Right lobe of liver (tissue), 4 donors: ENCODE measurements around the gene FAM228B.

ENCODE experiments used
- CTCF ChIP-seq, 4 donors: fragments of 200-600 bp in 3 of 4; fragments of 450-650 bp in 1 of 4; IDR thresholded peaks; one replicate each; pipeline versions ENCODE4 v1.5.1 to v1.8.0; 2016 to 2022; ENCODE audit warnings: antibody characterized with exemption in 4 of 4, mild to moderate bottlenecking in 2 of 4
- POLR2A ChIP-seq: fragments of 450-650 bp; IDR thresholded peaks from one replicate; pipeline ENCODE4 v1.6.1; 2017; ENCODE audit warnings: antibody characterized with exemption, mild to moderate bottlenecking
- donor health status: DM: no; HTN: no; CAD: no.
- donor health status: DM: no; HTN: no; CAD: no.
- donor health status: DM: no; HTN: yes; CAD: no.

DNA sequence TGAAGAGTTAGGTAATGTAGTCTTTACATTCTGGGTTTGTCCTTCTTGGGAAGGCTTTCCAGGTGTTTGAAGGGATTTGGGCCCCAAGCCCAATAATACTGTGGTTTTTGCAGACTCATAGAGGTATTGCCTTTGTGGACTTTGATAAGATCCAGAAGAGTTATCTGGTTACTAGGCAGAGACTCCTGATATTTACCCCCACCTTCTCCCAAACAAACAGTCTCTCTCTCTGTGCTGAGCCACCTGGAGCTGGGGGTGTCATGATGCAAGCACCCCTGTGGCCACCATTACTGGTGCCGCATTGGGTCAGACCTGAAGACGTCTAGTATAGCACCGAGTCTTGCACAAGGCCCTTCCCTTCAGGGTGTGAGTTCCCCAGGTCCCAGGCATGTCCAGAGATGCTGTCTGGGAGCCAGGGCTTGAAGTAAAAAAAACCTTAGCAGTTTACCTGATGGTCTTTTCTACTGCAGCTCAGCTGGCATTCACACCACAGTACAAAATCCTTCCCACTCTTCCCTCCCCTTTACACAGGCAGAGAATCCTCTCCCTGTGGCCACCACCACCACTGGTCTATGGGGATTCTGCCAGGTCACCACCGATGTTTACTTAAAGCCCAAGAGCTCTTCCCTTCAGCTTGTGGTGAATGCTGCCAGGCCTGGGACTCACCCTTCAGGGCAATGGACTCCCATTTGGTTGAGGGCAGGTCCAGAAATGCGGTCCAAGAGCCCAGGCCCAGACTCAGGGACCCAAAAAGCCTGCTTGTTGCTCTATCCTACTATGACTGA lies 29.3 kb downstream of the FAM228B start:
- TF ChIP-seq CTCF (IDR thresholded peaks at IDR 0.05) = no peak
- no peak for TF ChIP-seq POLR2A
